NCI-H187 treated with DMSO at 0.1 percent for 48 hours (cell line): ENCODE measurements around the gene ERC2.

ENCODE experiments used
- DNase-seq: peaks from one replicate; lab custom pipeline; 2025; lab: John Stamatoyannopoulos, UW

The ERC2 gene

DNA sequence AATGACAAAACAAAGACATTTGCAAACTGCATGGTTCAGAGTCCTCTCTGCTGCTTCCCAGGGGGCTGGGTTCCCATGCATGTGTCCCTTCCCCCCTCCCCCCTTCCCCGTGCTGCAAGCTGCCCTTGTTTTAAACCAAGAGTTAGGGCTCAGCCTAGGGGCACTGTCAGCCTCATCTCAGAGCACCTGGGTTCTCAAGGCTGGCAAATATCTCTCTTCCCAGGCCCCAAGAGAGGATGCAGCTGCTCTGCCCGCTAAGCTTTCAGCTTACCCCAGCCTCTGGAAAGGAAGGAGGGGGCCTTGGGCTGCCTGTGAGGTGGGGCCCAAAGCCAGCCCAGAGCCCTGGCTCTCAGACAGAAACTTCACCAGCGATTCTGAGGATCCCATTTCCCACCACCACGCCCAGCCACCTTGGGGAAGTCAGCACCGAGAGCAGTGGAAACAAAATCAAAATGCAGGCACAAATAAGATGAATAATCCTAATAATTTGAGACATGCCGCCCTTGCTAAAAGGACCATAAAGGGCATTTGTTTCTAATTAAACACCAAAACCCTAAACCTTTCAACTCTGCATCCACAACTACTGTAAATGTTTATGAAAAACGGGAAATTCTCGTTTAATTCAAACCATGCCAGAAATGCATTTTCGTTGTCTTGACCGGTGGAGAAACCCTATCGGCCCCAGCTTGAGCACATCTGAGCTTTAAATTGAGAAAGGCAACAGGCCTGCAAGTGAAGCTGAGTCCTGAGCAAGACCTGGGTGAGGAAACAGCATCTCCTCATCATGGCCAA, 913.4 kb downstream of the ERC2 start:
- DNase-seq: no peak

DNA sequence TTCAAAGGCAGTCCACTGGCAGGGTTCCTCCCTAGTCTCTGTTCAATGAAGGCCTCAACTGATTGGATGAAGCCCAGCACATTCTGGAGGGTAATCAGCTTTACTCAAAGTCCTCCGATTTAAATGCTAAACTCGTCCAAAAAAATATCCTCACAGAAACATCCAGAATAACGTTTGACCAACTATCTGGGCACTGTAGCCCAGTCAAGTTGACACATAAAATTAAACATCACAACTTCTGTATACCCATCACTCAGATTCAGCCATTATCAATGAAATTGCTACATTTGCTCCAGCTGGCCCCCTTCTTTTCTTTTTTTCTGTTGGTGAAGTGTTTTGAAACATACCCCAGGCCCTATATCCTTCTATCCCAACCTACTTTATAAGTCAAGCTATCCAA, 916.6 kb downstream of the ERC2 start:
- DNase-seq: no peak

DNA sequence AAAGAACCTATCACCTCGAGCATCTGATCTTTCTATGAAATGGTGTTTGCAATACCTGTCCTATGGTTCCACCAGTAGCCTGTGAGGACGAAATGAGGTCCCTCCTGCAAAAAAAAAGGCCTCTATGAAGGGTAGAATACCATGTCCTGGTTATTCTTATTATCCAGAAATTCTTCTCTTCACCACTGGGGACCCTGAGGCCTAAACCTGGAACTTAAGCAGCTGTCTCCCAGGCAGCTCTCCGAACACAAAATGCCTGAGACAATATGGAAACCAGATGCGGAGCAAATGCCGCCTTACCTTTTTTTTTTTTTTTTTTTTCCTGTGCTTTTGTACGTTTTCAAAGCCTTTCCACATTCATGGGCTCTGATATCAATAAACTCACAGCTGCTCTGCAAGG, 919.1 kb downstream of the ERC2 start:
- no peak for DNase-seq

DNA sequence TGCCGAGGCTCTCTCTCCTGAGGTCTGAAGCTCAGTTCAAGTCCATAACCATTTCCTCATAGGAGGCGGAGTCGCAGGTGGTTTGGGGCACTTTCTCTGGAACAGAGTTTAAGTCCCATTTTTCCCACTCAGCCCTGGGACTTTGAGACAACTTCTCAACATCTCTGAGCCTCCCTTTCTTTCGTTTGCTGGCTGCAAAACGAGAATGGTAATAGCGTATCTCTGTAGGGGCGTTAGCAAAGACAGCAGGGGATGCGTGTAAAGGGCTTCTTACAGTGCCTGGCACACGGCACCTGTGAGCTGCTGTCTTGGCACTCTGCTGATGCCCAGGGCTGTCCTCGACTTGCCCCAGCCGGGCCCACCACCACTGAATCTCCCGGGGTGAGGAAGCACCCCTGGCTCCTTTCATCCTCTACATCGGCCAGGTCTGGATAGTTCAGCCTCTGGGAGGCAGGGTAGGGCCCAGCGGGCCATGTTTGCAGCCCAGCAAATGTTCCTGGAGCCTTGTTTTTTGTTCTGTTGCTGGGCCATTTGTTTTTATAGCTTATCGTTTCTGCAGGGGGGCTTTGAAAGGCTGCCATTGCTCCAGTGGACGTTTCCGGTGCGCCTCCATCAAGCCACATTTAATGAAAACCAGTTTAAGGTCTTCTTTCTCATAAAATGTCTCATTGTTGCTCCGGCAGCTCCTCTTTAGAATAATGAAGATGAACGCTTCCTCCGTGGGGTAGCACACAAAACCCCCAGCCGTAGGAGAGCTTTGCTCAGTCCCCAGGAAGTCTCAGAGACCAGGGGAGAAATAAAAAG, 921.2 kb downstream of the ERC2 start:
- DNase-seq: no peak

DNA sequence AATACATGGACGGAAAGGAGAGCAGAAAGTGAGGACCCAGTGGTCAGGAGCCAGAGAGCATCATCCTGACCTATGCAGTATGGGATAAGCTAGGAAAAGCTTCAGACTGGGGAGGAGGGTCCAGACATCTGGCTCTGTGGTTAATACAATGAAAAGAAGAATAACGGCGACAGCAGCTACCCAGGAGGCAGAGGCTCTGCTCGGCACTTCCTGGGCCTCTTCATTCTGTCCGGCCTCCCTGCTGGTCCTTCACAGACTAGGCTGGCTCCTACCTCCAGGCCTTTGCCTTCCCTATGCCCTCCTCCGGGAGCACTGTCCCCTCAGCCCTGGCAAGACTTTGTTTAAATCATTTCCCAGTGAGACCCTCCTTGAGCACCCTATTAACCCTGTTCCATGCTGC, 922.3 kb downstream of the ERC2 start:
- DNase-seq: no peak

DNA sequence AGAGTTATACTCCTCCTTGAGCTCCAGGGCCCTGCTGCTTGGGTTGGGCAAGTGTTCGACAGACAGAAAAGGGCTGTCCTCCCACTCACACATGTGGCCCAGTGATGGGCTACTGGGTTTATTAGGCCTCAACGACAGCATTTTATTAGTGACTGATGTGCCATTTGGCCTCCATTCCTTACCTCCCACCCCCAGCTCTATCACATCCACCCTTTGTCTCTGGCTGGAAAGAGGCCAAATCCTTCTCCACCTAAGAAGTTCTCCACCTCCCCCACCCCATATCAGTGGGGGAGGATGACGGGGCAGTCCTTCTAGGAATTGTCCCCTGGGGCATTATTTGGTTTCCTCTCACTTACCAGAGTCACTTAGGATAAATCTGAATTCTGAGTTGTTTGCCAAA, 924.0 kb downstream of the ERC2 start:
- no peak for DNase-seq

DNA sequence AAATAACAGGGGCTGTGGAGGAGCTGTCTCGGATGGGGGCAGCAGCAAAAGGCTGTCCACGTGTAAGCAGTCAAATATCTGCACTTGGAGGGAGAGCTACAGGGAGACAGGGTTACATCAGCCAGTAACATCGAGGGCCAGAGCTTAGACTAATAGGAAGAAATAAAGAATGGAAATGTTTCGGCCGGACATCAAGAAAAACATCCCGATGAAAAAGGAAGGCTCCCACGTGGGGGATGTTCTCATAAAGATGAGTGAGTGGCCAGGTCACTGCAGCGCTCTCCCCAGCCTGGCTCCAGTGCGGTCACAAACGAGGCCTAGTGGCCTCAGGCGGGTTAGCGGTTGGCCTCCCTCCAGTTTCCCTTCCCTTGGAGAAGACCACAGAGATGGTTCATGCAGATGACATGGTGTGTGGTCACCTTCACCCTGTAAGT, 925.1 kb downstream of the ERC2 start:
- no peak for DNase-seq

DNA sequence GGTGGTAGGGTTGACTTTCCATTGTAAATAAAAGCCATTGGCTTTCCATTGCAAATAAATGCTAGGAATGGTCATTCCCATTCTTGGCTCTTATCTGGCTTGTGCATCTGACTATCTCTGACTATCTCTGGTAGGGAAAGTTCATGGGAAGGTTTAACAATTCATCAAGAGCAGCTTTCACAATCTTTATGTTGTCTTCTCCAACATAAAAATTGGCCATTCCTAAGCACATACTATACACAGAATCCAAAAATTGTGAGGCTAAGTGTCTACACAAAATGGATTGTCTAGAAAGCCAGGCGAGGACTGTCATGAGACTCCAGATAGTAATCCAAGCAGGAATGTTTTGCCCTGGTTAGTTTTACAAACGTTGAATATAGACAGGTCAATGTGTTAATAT, 926.8 kb downstream of the ERC2 start:
- no peak for DNase-seq

DNA sequence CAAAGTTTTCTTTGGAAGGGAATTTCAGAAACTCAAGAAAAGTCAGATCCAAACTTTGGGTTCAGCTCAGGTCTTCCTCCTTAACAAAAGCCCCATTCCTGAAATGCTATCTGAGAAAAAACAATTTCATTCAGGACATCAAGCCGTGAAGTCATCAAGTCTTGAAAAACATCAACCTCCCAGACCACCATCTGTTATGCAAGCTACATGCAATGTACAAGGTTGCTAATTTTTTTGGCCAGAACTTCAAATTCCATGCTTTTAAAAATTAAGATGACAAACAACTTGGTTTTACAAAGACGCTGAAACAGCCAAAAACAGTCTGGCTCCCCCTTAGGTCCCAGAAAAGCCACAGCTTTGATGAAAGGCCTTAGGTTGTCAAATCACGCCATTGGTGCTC, 927.3 kb downstream of the ERC2 start:
- DNase-seq: no peak

DNA sequence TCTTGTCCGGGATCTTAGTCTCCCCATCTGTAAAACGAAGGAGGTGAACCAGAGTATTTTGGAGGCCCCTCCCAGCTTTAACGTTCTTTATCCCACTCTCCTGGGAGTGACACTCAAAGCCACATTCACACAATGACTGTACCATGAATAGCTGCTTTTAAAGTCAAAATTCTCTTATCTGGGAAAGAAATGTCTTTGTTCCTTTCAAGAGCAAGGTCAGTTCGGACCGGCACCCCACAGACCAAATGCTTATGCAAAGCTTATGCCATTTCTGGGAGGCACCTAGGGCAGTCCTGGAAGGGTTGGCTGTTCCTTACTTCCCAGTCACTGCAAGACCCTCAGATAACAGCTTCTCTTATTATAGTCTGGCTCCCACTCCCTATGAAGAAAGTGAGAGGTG, 927.7 kb downstream of the ERC2 start:
- no peak for DNase-seq

DNA sequence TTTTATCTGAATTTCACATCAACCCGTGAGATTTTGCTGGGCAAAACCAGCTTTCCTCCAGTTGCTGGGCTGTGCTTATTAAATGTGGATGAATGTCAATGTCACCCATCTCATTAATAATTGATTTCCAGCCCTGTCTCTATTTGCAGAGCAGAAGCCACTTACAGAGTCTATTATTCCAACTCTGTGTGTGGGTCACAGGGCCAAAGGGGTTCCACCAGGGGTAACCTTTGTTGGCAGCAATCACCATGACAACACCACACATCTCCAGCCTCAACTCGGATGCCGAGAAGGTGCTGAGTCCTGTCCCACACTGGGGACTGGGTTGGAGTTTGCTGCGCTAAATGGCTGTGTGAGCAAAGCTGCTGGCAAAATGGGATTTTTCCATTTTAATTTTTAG, 930.1 kb downstream of the ERC2 start:
- DNase-seq: no peak

DNA sequence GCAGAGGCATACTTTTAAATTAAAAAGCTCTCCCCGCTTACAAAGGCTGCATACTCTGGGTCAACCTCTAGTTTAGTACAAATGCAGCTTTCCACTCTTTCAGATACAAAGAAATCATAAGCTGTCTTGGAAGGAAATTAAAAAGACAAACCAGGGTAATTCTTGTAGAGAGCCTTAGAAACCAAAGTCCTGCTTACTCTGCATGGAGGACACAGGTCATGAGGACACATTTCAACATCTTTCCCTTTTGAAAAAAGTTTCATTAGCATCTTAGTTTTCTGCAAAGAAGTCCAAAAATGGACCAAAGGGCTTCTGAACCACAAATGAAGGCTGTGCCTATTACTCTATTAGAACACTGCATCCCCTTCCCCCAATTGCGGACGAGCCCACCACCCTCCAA, 930.7 kb downstream of the ERC2 start:
- DNase-seq: no peak

DNA sequence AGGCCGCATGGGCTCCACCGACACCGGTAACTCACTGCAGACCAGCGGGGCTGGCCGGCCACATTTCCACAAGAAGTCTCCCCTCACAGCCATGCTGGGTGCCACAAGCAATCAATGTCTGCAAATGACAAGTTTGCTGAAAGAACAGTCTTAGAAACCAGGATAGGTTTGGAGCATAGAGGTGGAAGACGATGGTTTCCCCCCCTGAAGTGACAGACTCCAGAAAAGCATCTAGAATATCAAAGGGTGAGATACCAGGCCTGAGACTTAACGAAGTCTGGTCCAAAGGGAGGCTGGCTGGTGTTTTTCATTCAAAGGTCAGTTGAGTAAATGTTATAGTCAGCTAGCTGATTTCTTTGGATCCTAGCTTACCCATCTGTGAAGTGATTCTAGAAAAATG, 931.1 kb downstream of the ERC2 start:
- no peak for DNase-seq

DNA sequence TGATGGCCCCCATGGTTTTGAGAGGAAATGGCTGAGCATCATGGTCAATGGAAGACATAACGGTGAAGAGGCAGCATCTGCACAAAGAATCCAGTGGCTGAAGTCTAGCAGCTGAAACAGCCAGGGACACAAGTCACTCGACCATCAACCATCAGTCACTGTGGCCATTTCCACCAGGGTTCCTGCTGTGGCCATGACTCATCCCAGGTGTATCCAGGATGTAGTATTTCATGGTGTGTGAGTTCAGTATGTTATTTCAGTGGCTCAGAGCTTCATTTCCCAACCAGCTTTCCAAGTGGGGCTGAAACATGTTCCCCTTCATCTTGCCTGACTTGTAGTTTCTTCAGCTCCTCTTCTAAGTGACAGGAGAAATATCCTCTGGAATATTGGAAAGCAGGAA, 933.4 kb downstream of the ERC2 start:
- DNase-seq: no peak

DNA sequence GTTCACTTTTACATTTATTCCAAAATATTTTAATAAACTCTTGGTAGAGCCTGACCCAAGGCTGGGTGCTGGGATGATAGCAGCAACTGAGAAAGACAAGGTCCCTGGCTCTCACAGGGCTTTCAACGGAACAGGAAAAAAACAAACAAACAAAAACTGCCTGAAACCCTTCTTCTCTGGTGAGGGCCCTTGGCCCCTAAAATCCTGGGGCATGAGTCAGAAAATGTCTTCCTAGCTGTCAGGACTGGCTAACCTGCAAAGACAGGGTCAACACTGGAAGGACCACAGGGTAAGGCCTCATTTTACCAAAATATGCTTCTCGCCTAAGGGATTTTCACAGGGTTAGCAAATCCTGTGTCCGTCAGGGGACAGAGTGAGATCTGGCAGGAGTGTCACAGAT, 935.5 kb downstream of the ERC2 start:
- no peak for DNase-seq

DNA sequence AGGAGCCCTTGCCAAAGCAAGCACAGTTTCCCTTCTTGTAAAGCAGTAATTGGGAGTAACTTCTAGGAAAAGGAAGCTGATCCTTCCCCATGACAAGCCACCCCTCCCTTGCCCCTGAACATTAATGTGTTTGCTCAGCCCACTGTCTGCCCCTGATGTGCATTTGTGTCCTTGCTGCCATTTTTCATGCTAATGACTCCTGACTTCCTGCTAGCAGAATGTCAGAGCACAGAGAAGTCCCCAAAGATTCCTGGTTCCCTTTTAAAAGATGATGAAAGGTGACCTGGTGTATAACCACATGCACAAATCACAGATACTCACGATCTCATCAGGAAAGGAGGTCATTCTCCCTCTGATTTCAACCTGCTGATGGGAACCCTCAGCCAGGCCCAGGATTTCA, 936.9 kb downstream of the ERC2 start:
- DNase-seq: no peak

DNA sequence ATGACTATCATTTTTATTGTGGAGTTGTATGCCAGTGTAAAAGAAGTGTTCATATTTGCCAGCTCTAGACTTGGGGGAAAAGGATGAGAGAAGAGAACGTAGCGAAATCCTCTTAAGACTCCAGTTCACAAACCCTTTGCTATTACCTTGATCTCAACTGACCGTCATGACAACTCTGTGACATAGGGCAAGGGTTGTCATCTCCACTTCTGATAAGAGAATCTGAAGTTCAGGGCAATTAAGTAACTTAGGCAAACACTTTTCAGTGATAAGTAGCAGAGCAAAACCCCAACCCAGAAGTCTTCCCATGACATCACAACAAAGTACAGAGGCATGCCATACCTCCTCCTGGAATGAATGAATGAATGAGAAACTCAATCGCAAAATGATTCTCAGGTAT, 940.9 kb downstream of the ERC2 start:
- DNase-seq: no peak

DNA sequence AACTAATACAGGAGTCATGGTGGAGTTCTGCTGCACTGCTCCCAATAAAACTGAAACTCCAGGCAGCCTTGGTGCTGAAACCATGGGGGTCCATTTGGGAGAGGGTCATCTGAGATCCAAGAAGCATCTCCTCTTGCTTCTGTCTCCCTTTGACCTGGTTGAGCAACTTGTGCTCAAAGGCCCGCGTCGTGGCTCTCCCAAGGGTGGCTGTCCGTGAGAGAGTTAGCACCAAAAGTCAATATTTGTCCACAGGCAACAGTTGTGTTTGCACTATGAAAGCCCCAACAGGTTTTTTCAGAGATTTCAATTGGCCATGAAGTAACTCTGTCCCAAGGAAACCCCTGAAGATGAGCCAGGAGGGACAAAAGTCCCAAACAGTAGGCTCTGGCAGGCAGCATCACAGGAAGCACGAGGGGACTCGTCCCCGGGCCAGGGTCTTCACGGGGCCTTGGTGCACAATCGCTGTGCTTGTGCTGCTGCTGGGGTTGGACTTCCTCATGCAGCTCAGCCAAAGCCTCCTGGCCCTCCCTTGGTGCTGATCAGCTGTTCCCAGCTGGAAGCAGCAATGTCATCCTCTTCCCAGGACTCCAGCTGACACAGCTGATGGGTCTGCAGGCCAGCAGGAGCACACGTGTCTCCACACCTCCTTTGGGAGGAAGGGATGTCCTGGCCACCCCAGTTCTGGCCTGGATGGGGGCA, 941.8 kb downstream of the ERC2 start:
- no peak for DNase-seq

DNA sequence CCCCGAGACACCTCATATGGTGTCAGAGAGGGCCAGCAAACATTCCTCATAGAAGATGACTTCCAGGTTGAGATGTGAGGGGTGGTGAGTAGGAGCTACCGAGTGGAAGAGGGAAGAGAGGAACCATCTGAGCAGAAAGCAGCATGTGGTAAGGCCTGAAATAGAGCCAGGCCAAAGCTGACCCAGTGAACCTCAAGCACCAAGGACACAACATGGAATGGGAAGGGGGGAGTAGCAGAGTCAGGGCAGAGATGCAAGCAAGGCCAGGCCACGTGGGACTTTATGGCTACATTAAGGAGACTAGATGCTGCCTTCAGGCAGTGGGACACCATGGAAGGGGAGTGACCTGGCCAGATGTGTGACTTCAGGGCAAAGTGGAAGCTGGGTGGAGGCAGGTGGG, 942.8 kb downstream of the ERC2 start:
- DNase-seq: no peak

DNA sequence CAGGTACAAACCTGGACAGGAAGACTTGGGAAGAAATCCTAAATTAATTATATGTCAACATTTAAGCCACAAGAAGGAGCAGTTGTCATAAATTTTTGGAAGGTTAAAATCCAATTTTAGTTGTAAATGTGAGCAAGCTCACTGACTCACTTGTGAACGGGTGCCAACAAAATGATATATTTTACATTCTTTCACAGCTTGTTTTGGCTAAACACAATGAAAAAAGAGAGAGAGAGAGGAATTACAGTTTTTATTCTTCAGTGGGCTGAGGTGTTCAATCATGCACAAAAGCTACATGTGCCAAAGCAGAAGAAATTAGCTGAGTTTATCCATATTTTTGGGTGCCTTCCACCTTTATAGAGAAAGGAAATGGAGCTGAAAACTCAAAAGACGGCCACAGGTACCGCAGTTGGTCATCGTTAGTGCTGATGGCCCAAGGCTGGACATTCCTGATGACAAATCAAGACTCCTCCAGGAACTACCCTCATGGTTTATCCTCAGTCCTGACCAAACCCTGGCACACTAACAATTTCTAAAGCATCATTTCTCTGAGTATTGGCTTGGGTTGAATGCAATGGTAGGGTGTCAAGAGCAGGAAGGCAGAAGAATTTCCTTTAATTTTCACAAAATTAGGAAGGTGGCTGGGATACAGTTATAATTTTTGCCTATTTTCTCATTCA, 943.6 kb downstream of the ERC2 start:
- DNase-seq: no peak

DNA sequence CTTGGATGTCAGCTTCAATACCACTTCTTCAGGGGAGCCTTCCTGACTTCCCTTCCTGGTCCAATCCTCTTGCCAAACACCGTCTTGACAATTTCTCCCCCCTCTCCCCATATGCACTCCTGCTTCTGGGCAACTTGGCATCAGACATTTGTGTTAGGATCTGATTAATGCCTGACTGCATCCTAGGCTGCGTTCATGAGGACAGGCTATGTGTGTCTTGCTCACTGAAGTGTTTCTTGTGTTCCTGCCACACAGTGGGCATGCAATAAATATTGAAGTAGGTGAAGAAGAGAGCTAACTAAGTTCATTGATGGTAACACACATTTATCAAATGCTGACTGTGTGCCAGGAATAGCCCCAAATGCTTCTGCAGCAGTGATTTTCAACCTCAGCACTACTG, 944.8 kb downstream of the ERC2 start:
- DNase-seq: no peak

DNA sequence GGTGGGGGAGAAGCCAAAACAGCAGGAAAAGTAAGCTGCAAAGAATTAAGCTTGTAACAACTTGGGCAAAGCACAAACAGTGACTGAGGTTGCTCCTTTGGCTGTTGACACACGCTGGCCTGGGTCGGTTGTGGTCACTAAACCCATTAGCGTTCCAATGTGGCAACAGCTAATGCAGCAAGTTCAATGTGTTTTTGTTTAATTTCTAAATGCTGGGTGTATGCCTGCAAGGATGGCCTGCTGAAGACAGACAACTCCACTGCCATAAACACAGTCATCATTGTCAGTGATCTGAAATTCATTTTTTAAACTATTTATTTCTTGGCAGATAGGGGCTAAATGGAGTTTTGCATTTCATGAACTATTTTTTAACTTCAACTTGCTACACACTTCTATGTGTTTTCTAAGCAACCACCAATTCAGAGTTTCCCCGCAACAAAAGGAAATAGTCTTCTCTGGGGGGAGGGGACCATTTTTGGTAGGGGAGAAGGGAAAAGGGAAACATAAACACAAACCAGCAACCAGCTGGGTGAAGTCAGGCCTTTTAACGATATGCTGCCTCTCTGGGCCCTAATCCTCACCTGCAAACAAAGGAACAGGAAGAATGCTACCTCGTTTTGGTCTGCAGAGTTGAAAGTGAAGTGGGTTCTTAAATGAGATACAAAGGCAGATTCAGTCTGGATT, 946.4 kb downstream of the ERC2 start:
- no peak for DNase-seq
